Endothelial cell of umbilical vein (primary cell): ENCODE results near the gene SPAG7. TPM values are rescaled to one million over a fixed set of nuclear protein-coding genes. Genes with fewer than 3 reads are reported as not detected.
A peak's percentile ranks its signal among the peaks of the same experiment; 100 is the strongest.

Experiments
- BruUV-seq: library from RNA; stranded (reverse); fragments of 400-500 nt; replicated peaks from 2 replicates; lab custom pipeline; 2021; lab: Mats Ljungman, UMichigan
- CTCF ChIA-PET: fragments of 300-600, 350-600 bp; sonication (Branson Sonifier 250); formaldehyde crosslinking; loops from one replicate; lab custom pipeline; 2021; ENCODE audit warnings: antibody characterized with exemption, inconsistent platforms; lab: Charles Lee
- POLR2A ChIA-PET: fragments of 300-600, 350-600 bp; sonication (Branson Sonifier 250); formaldehyde crosslinking; loops from one replicate; lab custom pipeline; 2021; ENCODE audit warnings: antibody characterized with exemption, inconsistent platforms; lab: Charles Lee
- DNase-seq: peaks from one replicate; pipeline ENCODE4 v3.0.0-alpha.2; 2011; ENCODE audit warnings: low read depth, low spot score
- FAIRE-seq: peaks from 2 replicates; lab custom pipeline; 2011; peaks lifted over from hg19 to GRCh38; lab: Jason Lieb, UNC
- H2AFZ ChIP-seq: 2 replicates; pipeline ENCODE4 v1.6.0; 2012; ENCODE audit warnings: low read depth, low read length, control low read depth, inconsistent platforms
- H3K27ac ChIP-seq: 2 replicates; pipeline ENCODE4 v1.5.1; 2011; ENCODE audit warnings: low read depth, mild to moderate bottlenecking, control low read depth, low read length, moderate library complexity; ENCODE audit not compliant: insufficient read depth
- H3K27me3 ChIP-seq, 2 experiments: 2 replicates each; pipeline versions ENCODE4 v1.6.0 to v1.6.1; 2011; ENCODE audit warnings: low read length in 2 of 2, mixed read lengths in 1 of 2; ENCODE audit not compliant: control insufficient read depth in 2 of 2, insufficient read depth in 2 of 2
- H3K36me3 ChIP-seq, 2 experiments: 2 replicates in 1 of 2; 3 replicates in 1 of 2; pipeline ENCODE4 v1.5.1; 2011; ENCODE audit warnings: low read length in 2 of 2, mild to moderate bottlenecking in 1 of 2, moderate library complexity in 1 of 2; ENCODE audit not compliant: control insufficient read depth in 2 of 2, insufficient read depth in 2 of 2; ENCODE audit errors: extremely low read depth in 1 of 2
- H3K4me1 ChIP-seq: 3 replicates; pipeline ENCODE4 v1.5.1; 2011; ENCODE audit warnings: mild to moderate bottlenecking, low read length; ENCODE audit not compliant: control insufficient read depth, insufficient read depth; ENCODE audit errors: extremely low read depth
- H3K4me2 ChIP-seq: 2 replicates; pipeline ENCODE4 v1.6.1; 2011; ENCODE audit warnings: low read length, control low read depth, mixed read lengths; ENCODE audit not compliant: insufficient read depth
- H3K4me3 ChIP-seq, 3 experiments: fragments of 200-600 bp in 1 of 3; sonication (generic), shearing (Covaris generic) in 1 of 3; replicated peaks in 1 of 3; 2 replicates each; pipeline ENCODE4 v1.5.1; 2011 to 2016; ENCODE audit warnings: control low read depth in 3 of 3, low read length in 3 of 3, mild to moderate bottlenecking in 2 of 3, inconsistent platforms in 1 of 3, low read depth in 1 of 3, moderate library complexity in 1 of 3; ENCODE audit not compliant: insufficient read depth in 1 of 3
- H3K79me2 ChIP-seq: 2 replicates; pipeline ENCODE4 v1.6.0; 2012; ENCODE audit warnings: low read length, inconsistent platforms; ENCODE audit not compliant: control insufficient read depth, insufficient read depth
- H3K9ac ChIP-seq: replicated peaks from 2 replicates; pipeline ENCODE3; 2011; ENCODE audit warnings: low read length, control low read depth; ENCODE audit not compliant: insufficient read depth; ENCODE audit errors: extremely low read depth
- H3K9me1 ChIP-seq: replicated peaks from 3 replicates; pipeline ENCODE4 v1.6.0; 2011; ENCODE audit warnings: mild to moderate bottlenecking, low read length; ENCODE audit not compliant: control insufficient read depth, insufficient read depth; ENCODE audit errors: extremely low read depth
- H3K9me3 ChIP-seq: replicated peaks from 2 replicates; pipeline ENCODE4 v1.5.1; 2012; ENCODE audit warnings: low read length, inconsistent platforms; ENCODE audit not compliant: control insufficient read depth, insufficient read depth
- H4K20me1 ChIP-seq: replicated peaks from 2 replicates; pipeline ENCODE3; 2011; ENCODE audit warnings: mild to moderate bottlenecking, low read length; ENCODE audit not compliant: control insufficient read depth, insufficient read depth; ENCODE audit errors: extremely low read depth
- EZH2 ChIP-seq: IDR thresholded peaks from 2 replicates; pipeline ENCODE4 v1.6.1; 2012; ENCODE audit warnings: borderline replicate concordance, low read depth, mild to moderate bottlenecking, moderate library complexity, low read length, inconsistent platforms; ENCODE audit not compliant: severe bottlenecking
- FOS ChIP-seq: IDR thresholded peaks from 2 replicates; pipeline ENCODE4 v1.6.1; 2011; ENCODE audit warnings: mild to moderate bottlenecking, low read length, moderate library complexity, borderline replicate concordance; ENCODE audit not compliant: insufficient read depth
- JUN ChIP-seq: IDR thresholded peaks from 2 replicates; pipeline ENCODE4 v1.6.1; 2011; ENCODE audit warnings: borderline replicate concordance, low read depth; ENCODE audit not compliant: insufficient read length, insufficient read depth
- MAX ChIP-seq: IDR thresholded peaks from 2 replicates; pipeline ENCODE4 v1.6.1; 2011; ENCODE audit not compliant: insufficient read depth, insufficient read length
- MYC ChIP-seq: IDR thresholded peaks from one replicate; pipeline ENCODE4 v1.6.1; 2011; ENCODE audit warnings: mild to moderate bottlenecking, low read depth, low read length
- POLR2A ChIP-seq: IDR thresholded peaks from 2 replicates; pipeline ENCODE4 v1.6.1; 2012; ENCODE audit warnings: low read depth, mild to moderate bottlenecking, control low read depth, low read length
- dilution Hi-C: fragments of 300-500 bp; cut with MboI; formaldehyde crosslinking; loops from one replicate; pipeline ENCODE4 v1.15.0; 2019; ENCODE audit warnings: low sequenced_read_pairs; ENCODE audit not compliant: extremely low pct_ligation_motif_present
- intact Hi-C: fragments of 100-400 bp; cut with micrococcal nuclease; formaldehyde crosslinking; loops from one replicate; pipeline ENCODE4 v1.10.0; 2022
- polyA plus RNA-seq, 4 experiments: library from polyadenylated mRNA; depleted of rRNA in 3 of 4; stranded (reverse) in 3 of 4; unstranded in 1 of 4; fragments of >200 nt; gene quantifications; 2 replicates each; pipeline versions ENCODE4 v1.2.1 to v1.2.3, GENCODE V29; 2011 to 2012; ENCODE audit warnings: missing spikeins in 1 of 4
- total RNA-seq: library from RNA; stranded (reverse); gene quantifications from 2 replicates; pipeline ENCODE4 v1.2.3, GENCODE V29; 2021

The SPAG7 gene
- total and polyA plus RNA-seq, 2 donors (not counting 3 experiments of a cell fraction or from before 2014, with no cell fraction given) = 68.6 to 75.2 TPM

GRCh38 chr17:4946312-4946976, 21.2 kb downstream of the SPAG7 start:
- Histone ChIP-seq H4K20me1 (no peaks in the 10 kb centered on the region), H3K27ac (no peak overlapping the region), H3K36me3 (peaks cover 13 to 28% of the 10 kb centered on the region in 2 experiments), H3K9ac (peak overlapping the region; percentile 66), H3K27me3 (no peaks in the 10 kb centered on the region), H3K4me3 (peak overlapping the region; percentile 86 to 99 (median 95)), H2AFZ (no peak overlapping the region), H3K4me2 (peak overlapping the region; percentile 93), H3K9me1 (no peaks in the 10 kb centered on the region), H3K79me2 (peaks cover 68% of the 10 kb centered on the region), H3K9me3 (no peaks in the 10 kb centered on the region), H3K4me1 (peaks cover 31% of the 10 kb centered on the region)
- DNase-seq = no peak
- CTCF ChIA-PET = interaction anchor here (1.0 to 2.8 kb wide), 3 partner anchors 37 to 41 kb away, joined by 4 to 12 read pairs (median 8); partner anchors contain the start of gene CAMTA2
- BruUV-seq = TSS peak; percentile 66
- POLR2A ChIA-PET = interaction anchor here (1.7 to 2.3 kb wide), 2 partner anchors 21 kb away, joined by 5 to 18 read pairs; partner anchors contain the start of gene SPAG7
- intact Hi-C loops = loop anchor here (1.0 kb wide), 1 partner anchor 40 kb away; no protein-coding TSS in a partner anchor
- dilution Hi-C loops = no loop called here
- peak; percentile 46 for FAIRE-seq
- TF ChIP-seq MAX = no peak
- TF ChIP-seq FOS = no peak
- TF ChIP-seq MYC = no peak
- no peak for TF ChIP-seq JUN

GRCh38 chr17:4945944-4946280, 21.7 kb downstream of the SPAG7 start:
- H3K9ac ChIP-seq = peak overlapping the region; percentile 7
- POLR2A ChIA-PET = interaction anchor here (1.7 kb wide), 1 partner anchor 21 kb away, joined by 5 read pairs; the partner anchor contains the start of gene SPAG7
- intact Hi-C loops (loop anchor here (1.0 kb wide), 1 partner anchor 40 kb away; no protein-coding TSS in a partner anchor), dilution Hi-C loops (no loop called here)
- H3K27me3 ChIP-seq = no peaks in the 10 kb centered on the region
- H3K4me1 ChIP-seq = peaks cover 35% of the 10 kb centered on the region
- H4K20me1 ChIP-seq = no peaks in the 10 kb centered on the region
- DNase-seq (no peak), FAIRE-seq (peak; percentile 35)
- H3K79me2 ChIP-seq = peaks cover 73% of the 10 kb centered on the region
- H3K36me3 ChIP-seq = peaks cover 13 to 28% of the 10 kb centered on the region in 2 experiments
- no TSS peak for BruUV-seq
- no peaks in the 10 kb centered on the region for H3K9me1 ChIP-seq
- CTCF ChIA-PET = interaction anchor here (0.9 to 2.0 kb wide), 3 partner anchors 21 to 42 kb away, joined by 3 to 8 read pairs (median 4); partner anchors contain the start of genes CAMTA2 and SPAG7
- no peak overlapping the region for H2AFZ ChIP-seq
- TF ChIP-seq MYC (no peak), MAX (no peak), POLR2A (no peak), EZH2 (no peak)
- peak overlapping the region; percentile 93 for H3K4me2 ChIP-seq
- no peaks in the 10 kb centered on the region for H3K9me3 ChIP-seq
- no peak overlapping the region for H3K27ac ChIP-seq
- H3K4me3 ChIP-seq = peak overlapping the region in 2 of 3 experiments; percentile 4 to 86
